H9 (cell line): ENCODE data around the gene PCID2. TPM values are rescaled to one million over a fixed set of nuclear protein-coding genes. Genes with fewer than 3 reads are reported as not detected.

ENCODE experiments used
- DNase-seq: peaks from one replicate; pipeline ENCODE4 v3.0.0-alpha.2; 2017
- H2AFZ ChIP-seq: one replicate; pipeline ENCODE4 v1.6.1; 2013; ENCODE audit warnings: mild to moderate bottlenecking, low read length, control low read depth, moderate library complexity
- H2AK5ac ChIP-seq: 2 replicates; pipeline ENCODE4 v1.6.1; 2013; ENCODE audit warnings: low read length, control low read depth, mixed read lengths; ENCODE audit not compliant: insufficient read length
- H2BK120ac ChIP-seq: one replicate; pipeline ENCODE4 v1.6.1; 2013; ENCODE audit warnings: low read depth, mild to moderate bottlenecking, low read length, control low read depth, inconsistent platforms; ENCODE audit not compliant: poor library complexity, severe bottlenecking
- H2BK12ac ChIP-seq: 2 replicates; pipeline ENCODE4 v1.6.1; 2013; ENCODE audit warnings: low read length, control low read depth, mixed read lengths, low read depth; ENCODE audit not compliant: insufficient read length
- H2BK15ac ChIP-seq: 2 replicates; pipeline ENCODE4 v1.6.1; 2013; ENCODE audit warnings: low read depth, low read length, control low read depth
- H2BK20ac ChIP-seq: one replicate; pipeline ENCODE4 v1.6.1; 2013; ENCODE audit warnings: low read depth, mild to moderate bottlenecking, low read length, control low read depth, inconsistent platforms; ENCODE audit not compliant: poor library complexity, severe bottlenecking
- H2BK5ac ChIP-seq: 2 replicates; pipeline ENCODE4 v1.6.1; 2013; ENCODE audit warnings: low read length, control low read depth, mixed read lengths; ENCODE audit not compliant: insufficient read length
- H3K14ac ChIP-seq: 2 replicates; pipeline ENCODE4 v1.6.1; 2013; ENCODE audit warnings: low read length, control low read depth; ENCODE audit not compliant: insufficient read depth
- H3K18ac ChIP-seq: 2 replicates; pipeline ENCODE4 v1.6.1; 2013; ENCODE audit warnings: low read depth, mild to moderate bottlenecking, mixed read lengths, low read length, control low read depth; ENCODE audit not compliant: insufficient read length
- H3K23ac ChIP-seq: 2 replicates; pipeline ENCODE4 v1.6.1; 2013; ENCODE audit warnings: low read length, control low read depth, mixed read lengths, low read depth; ENCODE audit not compliant: insufficient read length
- H3K23me2 ChIP-seq: 2 replicates; pipeline ENCODE4 v1.6.1; 2013; ENCODE audit warnings: low read depth, mild to moderate bottlenecking, mixed read lengths, low read length, control low read depth; ENCODE audit not compliant: insufficient read length, poor library complexity, severe bottlenecking
- H3K27ac ChIP-seq: 2 replicates; pipeline ENCODE4 v1.5.1; 2013; ENCODE audit warnings: low read length, control low read depth, mixed read lengths, low read depth; ENCODE audit not compliant: insufficient read length
- H3K27me3 ChIP-seq: 2 replicates; pipeline ENCODE4 v1.6.1; 2013; ENCODE audit warnings: low read length, control low read depth, inconsistent platforms; ENCODE audit not compliant: insufficient read depth
- H3K4ac ChIP-seq: 2 replicates; pipeline ENCODE4 v1.6.1; 2013; ENCODE audit warnings: low read depth, mild to moderate bottlenecking, control low read depth, inconsistent platforms, low read length, moderate library complexity
- H3K4me1 ChIP-seq: 2 replicates; pipeline ENCODE4 v1.6.1; 2013; ENCODE audit warnings: low read length, control low read depth, inconsistent platforms; ENCODE audit not compliant: insufficient read depth
- H3K4me2 ChIP-seq: 2 replicates; pipeline ENCODE4 v1.6.1; 2013; ENCODE audit warnings: low read length, control low read depth, mixed read lengths; ENCODE audit not compliant: insufficient read length, insufficient read depth
- H3K56ac ChIP-seq: 2 replicates; pipeline ENCODE4 v1.6.1; 2013; ENCODE audit warnings: low read depth, mild to moderate bottlenecking, mixed read lengths, low read length, control low read depth; ENCODE audit not compliant: insufficient read length
- H3K79me1 ChIP-seq: 2 replicates; pipeline ENCODE4 v1.6.1; 2013; ENCODE audit warnings: low read depth, mild to moderate bottlenecking, moderate library complexity, low read length, control low read depth, inconsistent platforms; ENCODE audit not compliant: insufficient read depth, poor library complexity, severe bottlenecking
- H3K79me2 ChIP-seq: 2 replicates; pipeline ENCODE4 v1.6.1; 2013; ENCODE audit warnings: low read length, control low read depth, inconsistent platforms; ENCODE audit not compliant: insufficient read depth
- H3K9ac ChIP-seq: 2 replicates; pipeline ENCODE4 v1.6.1; 2013; ENCODE audit warnings: low read length, control low read depth, mixed read lengths; ENCODE audit not compliant: insufficient read length; ENCODE audit errors: extremely low read depth
- H3K9me3 ChIP-seq: one replicate; pipeline ENCODE4 v1.6.1; 2013; ENCODE audit warnings: low read depth, low read length, inconsistent platforms; ENCODE audit not compliant: control insufficient read depth
- H3T11ph ChIP-seq: one replicate; pipeline ENCODE4 v1.6.1; 2013; ENCODE audit warnings: mild to moderate bottlenecking, low read length, control low read depth, inconsistent platforms
- H4K20me1 ChIP-seq: one replicate; pipeline ENCODE4 v1.6.1; 2013; ENCODE audit not compliant: control insufficient read depth, insufficient read length, insufficient read depth
- H4K5ac ChIP-seq: 2 replicates; pipeline ENCODE4 v1.6.1; 2013; ENCODE audit warnings: low read depth, mild to moderate bottlenecking, mixed read lengths, low read length, control low read depth; ENCODE audit not compliant: insufficient read length
- H4K8ac ChIP-seq: replicated peaks from 2 replicates; pipeline ENCODE4 v1.6.1; 2013; ENCODE audit warnings: low read length, control low read depth, mixed read lengths, low read depth; ENCODE audit not compliant: insufficient read length
- H4K91ac ChIP-seq: 2 replicates; pipeline ENCODE4 v1.6.1; 2013; ENCODE audit warnings: low read depth, mild to moderate bottlenecking, moderate library complexity, mixed read lengths, low read length, control low read depth; ENCODE audit not compliant: insufficient read length
- H3K27ac Mint-ChIP-seq, 3 experiments: 2 replicates in 2 of 3; 3 replicates in 1 of 3; pipeline ENCODE4 v1.8.0; 2020 to 2021; ENCODE audit warnings: mixed read lengths in 3 of 3, mild to moderate bottlenecking in 1 of 3, moderate library complexity in 1 of 3
- H3K27me3 Mint-ChIP-seq: 2 replicates; pipeline ENCODE4 v1.8.0; 2021; ENCODE audit warnings: low read depth, mild to moderate bottlenecking, moderate library complexity, mixed read lengths
- H3K36me3 Mint-ChIP-seq, 3 experiments: 2 replicates in 2 of 3; 3 replicates in 1 of 3; pipeline ENCODE4 v1.8.0; 2020 to 2021; ENCODE audit warnings: low read depth in 3 of 3, mixed read lengths in 3 of 3; ENCODE audit not compliant: insufficient read depth in 1 of 3
- H3K4me1 Mint-ChIP-seq, 2 experiments: 2 replicates each; pipeline ENCODE4 v1.8.0; 2020; ENCODE audit warnings: mixed read lengths in 2 of 2
- H3K4me3 Mint-ChIP-seq, 2 experiments: 2 replicates in 1 of 2; 3 replicates in 1 of 2; pipeline ENCODE4 v1.8.0; 2020 to 2021; ENCODE audit warnings: mild to moderate bottlenecking in 2 of 2, mixed read lengths in 2 of 2, moderate library complexity in 1 of 2
- H3K9me3 Mint-ChIP-seq, 2 experiments: 2 replicates in 1 of 2; 3 replicates in 1 of 2; pipeline ENCODE4 v1.8.0; 2020; ENCODE audit warnings: mild to moderate bottlenecking in 2 of 2, mixed read lengths in 2 of 2, moderate library complexity in 1 of 2
- WGBS: extraction: QIAGEN DNeasy Blood & Tissue Kit; methylation state at CpG from one replicate; pipeline ENCODE4 v1.1.7; 2013; ENCODE audit warnings: missing lambda C conversion rate, low lambda C conversion rate, mixed read lengths; ENCODE audit not compliant: insufficient read length; ENCODE audit errors: extremely low coverage; 5-methylcytosine and 5-hydroxymethylcytosine counted together
- total RNA-seq: library from RNA; stranded (reverse); gene quantifications from 2 replicates; pipeline ENCODE4 v1.2.1, GENCODE V29; 2021
- TF ChIP-seq, protein P1 (sequence below): fragments of 200-600 bp; sonication (generic); conservative IDR thresholded peaks from 3 replicates; pipeline ENCODE4 v1.8.0; 2021; ENCODE audit warnings: antibody characterized with exemption, mild to moderate bottlenecking

The PCID2 gene
- total RNA-seq, 1 experiment from 2014 or later, result 66.0 TPM

GRCh38 chr13:113207460-113207859 is 1.0 kb downstream of the PCID2 start:
- H3K27me3 Mint-ChIP-seq, result no peaks in the 10 kb centered on the region
- H3K4me1 ChIP-seq, result no peaks in the 10 kb centered on the region
- no peak overlapping the region for H3K4ac ChIP-seq
- H3K9me3 ChIP-seq, result no peaks in the 10 kb centered on the region
- H3K27ac Mint-ChIP-seq, result peak overlapping the region in 2 of 3 experiments; percentile 20 to 59; a peak in 3 of 7 replicates
- TF ChIP-seq, protein P1, sequence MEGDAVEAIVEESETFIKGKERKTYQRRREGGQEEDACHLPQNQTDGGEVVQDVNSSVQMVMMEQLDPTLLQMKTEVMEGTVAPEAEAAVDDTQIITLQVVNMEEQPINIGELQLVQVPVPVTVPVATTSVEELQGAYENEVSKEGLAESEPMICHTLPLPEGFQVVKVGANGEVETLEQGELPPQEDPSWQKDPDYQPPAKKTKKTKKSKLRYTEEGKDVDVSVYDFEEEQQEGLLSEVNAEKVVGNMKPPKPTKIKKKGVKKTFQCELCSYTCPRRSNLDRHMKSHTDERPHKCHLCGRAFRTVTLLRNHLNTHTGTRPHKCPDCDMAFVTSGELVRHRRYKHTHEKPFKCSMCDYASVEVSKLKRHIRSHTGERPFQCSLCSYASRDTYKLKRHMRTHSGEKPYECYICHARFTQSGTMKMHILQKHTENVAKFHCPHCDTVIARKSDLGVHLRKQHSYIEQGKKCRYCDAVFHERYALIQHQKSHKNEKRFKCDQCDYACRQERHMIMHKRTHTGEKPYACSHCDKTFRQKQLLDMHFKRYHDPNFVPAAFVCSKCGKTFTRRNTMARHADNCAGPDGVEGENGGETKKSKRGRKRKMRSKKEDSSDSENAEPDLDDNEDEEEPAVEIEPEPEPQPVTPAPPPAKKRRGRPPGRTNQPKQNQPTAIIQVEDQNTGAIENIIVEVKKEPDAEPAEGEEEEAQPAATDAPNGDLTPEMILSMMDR, result no peak
- H3K56ac ChIP-seq, result no peak overlapping the region
- no peak overlapping the region for H4K5ac ChIP-seq
- H3K23ac ChIP-seq, result no peak overlapping the region
- no peak overlapping the region for H2BK5ac ChIP-seq
- H3K27ac ChIP-seq, result no peak overlapping the region
- no peak overlapping the region for H2BK12ac ChIP-seq
- H4K91ac ChIP-seq, result no peak overlapping the region
- peak overlapping the region; percentile 95 for H3K9ac ChIP-seq
- DNase-seq, result no peak
- no peak overlapping the region for H2AK5ac ChIP-seq
- H3T11ph ChIP-seq, result no peak overlapping the region
- H4K8ac ChIP-seq, result no peak overlapping the region
- H3K23me2 ChIP-seq, result peaks cover 6% of the 10 kb centered on the region
- peak overlapping the region; percentile 89 to 93 for H3K4me3 Mint-ChIP-seq
- peaks cover 53% of the 10 kb centered on the region for H3K79me2 ChIP-seq
- H3K79me1 ChIP-seq, result peaks cover 7% of the 10 kb centered on the region
- H3K4me2 ChIP-seq, result peak overlapping the region; percentile 88
- H2BK15ac ChIP-seq, result no peak overlapping the region
- peaks cover 26 to 34% of the 10 kb centered on the region in 2 experiments for H3K4me1 Mint-ChIP-seq
- no peak overlapping the region for H2BK120ac ChIP-seq
- no peak overlapping the region for H2AFZ ChIP-seq
- H3K27me3 ChIP-seq, result no peaks in the 10 kb centered on the region
- H3K36me3 Mint-ChIP-seq, result peaks cover 35 to 41% (median 37%) of the 10 kb centered on the region in 3 experiments
- H2BK20ac ChIP-seq, result no peak overlapping the region
- H4K20me1 ChIP-seq, result no peaks in the 10 kb centered on the region
- H3K18ac ChIP-seq, result no peak overlapping the region
- no peak overlapping the region for H3K14ac ChIP-seq
- WGBS, result no CpG with 5 or more reads among the region's 3 CpGs
- H3K9me3 Mint-ChIP-seq, result no peaks in the 10 kb centered on the region
